NCI-H1694 treated with DMSO at 0.1 percent for 48 hours (cell line): ENCODE results near the gene TRAPPC5.

Source experiments
- DNase-seq: peaks from one replicate; lab custom pipeline; 2025; lab: John Stamatoyannopoulos, UW

TRAPPC5 gene

DNA sequence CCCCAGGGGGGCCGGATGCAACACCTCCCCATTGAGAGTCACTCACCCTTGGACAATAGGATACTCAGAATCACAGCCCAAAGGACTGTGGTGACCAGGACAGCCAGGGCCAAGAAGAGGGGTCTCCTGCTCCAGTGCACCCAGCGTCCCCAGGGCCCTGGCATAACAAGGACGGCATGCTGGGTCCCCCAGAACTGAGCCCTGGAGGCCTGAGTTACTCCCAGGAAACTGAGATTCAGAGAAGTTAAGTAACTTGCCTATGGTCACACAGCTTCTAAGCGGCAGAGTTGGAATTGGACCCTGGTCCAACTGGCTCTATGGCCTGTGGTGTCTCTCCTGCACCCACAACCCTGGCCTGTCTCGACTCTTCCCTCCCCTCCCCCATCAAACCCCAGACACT is 51.0 kb downstream of the TRAPPC5 start:
- no peak for DNase-seq

DNA sequence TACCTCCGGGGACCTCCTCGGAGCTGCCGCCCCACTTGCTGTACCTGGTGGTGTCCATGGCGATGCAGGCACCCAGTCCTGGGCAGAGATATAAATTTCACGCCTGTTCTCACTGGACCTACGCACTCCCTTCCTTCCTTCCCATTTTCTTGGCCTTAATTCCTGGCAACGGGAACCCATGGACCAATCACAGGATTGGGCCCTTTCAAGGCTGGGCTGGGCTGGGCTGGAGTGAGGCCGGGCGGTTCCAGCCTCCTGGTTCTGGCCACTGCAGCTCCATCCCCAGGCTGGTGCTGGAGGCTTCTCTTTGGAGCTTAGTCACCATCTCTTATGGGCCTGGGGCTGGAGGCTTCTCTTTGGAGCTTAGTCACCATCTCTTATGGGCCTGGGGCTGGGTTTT is 51.4 kb downstream of the TRAPPC5 start, which contains the start of gene CLEC4G:
Gene CLEC4G (minus strand): TSS at position 66 of the 400 bp plus-strand sequence. CDS start 8 bp downstream, at position 58.
- no peak for DNase-seq

- no peak for DNase-seq
These were observed 52.7 kb downstream of the TRAPPC5 start for GRCh38 chr19:7733376-7733775.

DNA sequence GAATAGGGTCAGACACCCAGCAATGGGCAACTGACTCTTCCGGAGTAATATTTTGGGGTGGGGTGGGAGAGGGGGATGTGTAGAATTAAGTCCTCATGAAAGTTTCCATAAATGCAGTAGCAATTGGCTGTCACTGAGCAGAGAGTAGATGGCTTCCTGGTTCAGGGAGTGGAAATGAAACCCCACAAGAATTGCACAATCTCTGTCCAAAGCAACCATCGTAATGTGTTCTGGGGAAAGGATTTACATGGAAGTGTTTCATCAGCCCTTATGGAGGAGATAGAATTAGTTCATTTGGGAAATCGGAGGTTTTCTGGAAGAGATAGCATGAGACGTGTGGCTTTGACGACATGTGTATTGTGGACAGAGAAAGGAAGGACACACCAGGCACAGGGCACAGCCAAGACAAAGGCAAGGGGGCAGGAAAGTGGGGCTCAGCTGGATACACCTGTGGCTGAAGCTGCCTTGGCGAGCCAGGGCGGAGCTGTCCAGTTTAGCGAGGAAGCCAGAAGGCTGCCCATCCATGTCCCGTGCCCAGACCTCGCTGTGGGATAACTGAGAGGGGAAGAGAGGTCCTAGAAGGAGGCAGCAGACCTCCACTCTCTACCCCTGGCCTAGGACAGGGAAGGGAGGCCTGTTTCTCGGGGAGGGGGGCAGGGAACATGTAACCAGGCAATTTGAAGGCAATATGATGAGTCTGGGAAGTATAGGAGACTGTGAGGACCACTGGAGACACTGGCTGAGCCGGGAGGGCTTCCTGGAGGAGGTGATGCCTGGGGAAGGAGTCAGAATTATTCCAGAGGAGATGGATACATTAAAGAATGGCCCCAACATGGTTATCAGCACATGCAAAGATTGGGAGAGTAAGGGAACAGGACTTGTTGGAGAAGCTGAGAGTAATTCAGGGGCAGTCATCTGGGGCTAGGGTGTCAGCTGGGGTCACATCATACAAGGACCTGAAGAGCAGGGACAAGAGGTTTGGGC is 53.9 kb downstream of the TRAPPC5 start:
- no peak for DNase-seq

- no peak for DNase-seq
These were observed 55.5 kb downstream of the TRAPPC5 start for GRCh38 chr19:7736148-7736547.

DNA sequence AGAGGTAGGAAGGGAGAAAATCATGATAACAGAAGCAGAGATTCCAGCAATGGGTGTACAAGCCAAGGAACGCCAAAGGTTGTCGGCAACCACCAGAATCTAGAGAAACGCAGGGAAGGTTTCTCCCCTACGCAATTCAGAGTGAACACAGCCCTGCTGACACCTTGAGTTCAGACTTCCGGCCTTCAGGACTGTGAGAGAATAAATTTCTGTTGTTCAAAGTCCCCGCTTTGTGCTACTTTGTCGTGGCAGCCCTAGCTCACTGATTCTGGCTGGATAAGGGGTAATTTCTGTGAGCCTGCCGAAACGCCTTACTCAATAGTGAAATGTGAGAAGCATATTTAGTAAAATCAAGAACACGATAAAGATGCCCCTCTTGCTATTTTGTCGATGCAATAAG is 56.6 kb downstream of the TRAPPC5 start:
- DNase-seq: no peak
